ENCODE measurements around the gene ARFGAP1.

ARFGAP1 gene

GRCh38 chr20:63272105-63273058 lies at the start of gene ARFGAP1:
Gene ARFGAP1, plus strand, starts transcription at chr20:63272813. Its CDS starts 2,768 bp downstream, at chr20:63275581.
- DNase-seq, result peak; percentile 77

- peak; percentile 29 for DNase-seq
Observed at GRCh38 chr20:63223121-63223825, 49.3 kb upstream of the ARFGAP1 start.

- DNase-seq, result no peak
Observed at GRCh38 chr20:63223826-63224207, 48.8 kb upstream of the ARFGAP1 start.

DNA sequence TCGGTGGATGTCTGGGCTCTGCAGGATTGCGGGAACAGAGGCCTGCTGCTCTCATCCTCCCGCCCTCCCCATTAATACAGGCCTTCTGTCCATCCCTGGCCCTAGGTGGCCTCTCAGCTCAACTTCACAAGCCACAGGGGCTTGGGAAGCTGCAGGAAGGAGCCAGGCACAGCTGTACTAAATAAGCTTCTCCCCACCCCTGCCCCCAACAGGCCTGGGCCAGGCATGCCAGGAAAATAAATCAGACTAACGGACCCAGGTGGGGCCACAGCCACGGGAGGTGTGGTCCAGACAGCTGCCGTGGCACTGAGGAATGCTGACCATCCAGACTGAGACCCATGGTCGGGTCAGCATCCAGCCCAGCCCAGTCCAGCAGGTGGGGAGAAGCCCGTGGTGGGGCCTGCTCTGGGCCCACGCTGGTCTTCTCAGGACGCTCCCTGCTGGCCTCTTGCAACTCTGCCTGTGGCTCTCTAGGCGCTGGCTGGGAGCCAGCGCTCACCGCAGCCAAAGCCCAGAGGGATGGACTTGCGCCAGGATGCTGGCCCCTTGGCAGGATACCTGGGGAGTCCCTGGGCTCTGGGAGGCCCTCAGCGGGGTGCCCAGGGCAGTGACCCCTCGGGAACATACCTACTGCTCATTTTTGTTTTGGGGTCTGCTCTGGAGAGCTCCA lies 48.1 kb upstream of the ARFGAP1 start:
- peak; percentile 69 for DNase-seq

DNA sequence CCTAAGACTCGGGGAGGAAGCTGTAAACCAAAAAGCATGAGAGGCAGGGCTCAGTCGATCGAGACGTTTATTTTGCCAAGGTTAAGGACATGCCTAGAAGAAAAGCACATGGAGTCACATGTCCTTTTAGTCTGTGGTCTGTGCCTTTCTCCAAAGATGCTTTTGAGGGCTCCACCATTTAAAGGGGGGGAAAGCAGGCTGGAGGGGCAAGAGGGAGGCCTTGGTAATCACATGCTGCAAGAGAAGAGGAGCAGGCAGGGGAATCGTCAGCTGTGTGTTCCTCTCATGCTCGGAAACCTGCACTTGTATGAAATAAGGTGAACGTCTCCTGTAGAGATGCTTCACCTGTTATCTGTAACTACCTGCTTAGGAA lies 47.5 kb upstream of the ARFGAP1 start:
- DNase-seq, result no peak

GRCh38 chr20:63226042-63226943 lies 46.3 kb upstream of the ARFGAP1 start:
- no peak for DNase-seq

- DNase-seq, result no peak
Observed at GRCh38 chr20:63227260-63227659, 45.4 kb upstream of the ARFGAP1 start.

- no peak for DNase-seq
Observed at GRCh38 chr20:63228806-63229205, 43.8 kb upstream of the ARFGAP1 start.

- DNase-seq, result no peak
Observed at GRCh38 chr20:63230800-63231268, 41.8 kb upstream of the ARFGAP1 start.

DNA sequence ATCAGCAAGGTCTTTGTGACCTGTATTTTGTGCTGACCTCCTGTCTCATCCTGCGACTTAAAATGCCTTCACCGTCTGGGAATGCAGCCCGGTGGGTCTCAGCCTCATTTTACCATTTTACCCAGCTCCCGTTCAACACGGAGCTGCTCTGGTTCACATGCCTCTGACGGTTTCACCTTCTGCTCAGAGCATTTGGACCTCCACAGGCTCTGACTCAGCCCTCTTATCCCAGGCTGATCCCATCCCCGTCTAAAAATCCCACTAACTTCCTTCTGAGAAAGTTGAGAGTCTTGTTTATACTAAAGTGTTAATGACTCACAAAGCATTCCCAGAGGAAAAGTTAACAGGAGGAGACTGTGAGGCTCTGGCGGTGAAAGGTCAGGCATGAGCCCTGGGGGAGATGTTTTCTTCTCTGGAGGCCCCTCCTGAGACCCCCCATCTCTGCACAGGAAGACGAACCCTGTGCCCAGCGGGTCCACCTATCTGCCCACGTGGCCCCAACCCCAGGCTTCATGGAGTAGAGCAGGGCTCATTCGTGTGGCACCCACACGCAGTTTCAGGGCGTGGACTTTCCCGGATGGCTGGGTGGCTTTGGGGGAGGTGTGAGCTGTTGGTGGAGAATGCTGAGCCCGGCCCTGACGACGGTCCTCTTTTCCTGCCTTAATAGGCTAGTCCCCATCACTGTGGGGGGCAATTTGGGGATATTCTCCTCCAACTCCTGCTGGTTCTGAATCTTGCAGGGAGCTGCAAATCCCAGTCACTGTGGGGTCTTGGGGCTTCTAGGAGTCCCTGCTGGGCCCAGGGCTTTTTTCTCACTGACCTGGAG lies 40.2 kb upstream of the ARFGAP1 start:
- no peak for DNase-seq

DNA sequence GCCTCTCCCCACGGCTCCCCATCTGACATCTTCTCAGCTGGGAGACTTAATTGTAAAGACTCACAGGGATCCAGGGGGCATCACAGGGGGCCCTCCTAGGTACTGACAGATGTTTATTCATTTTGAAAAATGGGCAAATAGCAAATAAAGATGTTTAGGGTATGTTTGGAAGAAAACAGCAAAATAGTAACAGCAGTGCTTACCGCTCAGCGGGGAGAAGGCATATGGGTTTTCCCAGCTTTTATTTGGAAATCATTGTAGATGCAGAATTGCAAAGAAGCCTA lies 39.6 kb upstream of the ARFGAP1 start:
- no peak for DNase-seq

GRCh38 chr20:63233924-63234323 lies 38.7 kb upstream of the ARFGAP1 start:
- no peak for DNase-seq

- no peak for DNase-seq
Observed at GRCh38 chr20:63234693-63235398, 37.8 kb upstream of the ARFGAP1 start.

- no peak for DNase-seq
Observed at GRCh38 chr20:63235399-63235983, 37.1 kb upstream of the ARFGAP1 start, which contains the start of gene BIRC7. Gene BIRC7, plus strand, starts transcription at chr20:63235905. Its CDS starts 192 bp downstream, at chr20:63236097.

- DNase-seq, result no peak
Observed at GRCh38 chr20:63236116-63236837, 36.3 kb upstream of the ARFGAP1 start.

- DNase-seq, result no peak
Observed at GRCh38 chr20:63238031-63238430, 34.6 kb upstream of the ARFGAP1 start.

- DNase-seq, result no peak
Observed at GRCh38 chr20:63238514-63239125, 34.0 kb upstream of the ARFGAP1 start.

DNA sequence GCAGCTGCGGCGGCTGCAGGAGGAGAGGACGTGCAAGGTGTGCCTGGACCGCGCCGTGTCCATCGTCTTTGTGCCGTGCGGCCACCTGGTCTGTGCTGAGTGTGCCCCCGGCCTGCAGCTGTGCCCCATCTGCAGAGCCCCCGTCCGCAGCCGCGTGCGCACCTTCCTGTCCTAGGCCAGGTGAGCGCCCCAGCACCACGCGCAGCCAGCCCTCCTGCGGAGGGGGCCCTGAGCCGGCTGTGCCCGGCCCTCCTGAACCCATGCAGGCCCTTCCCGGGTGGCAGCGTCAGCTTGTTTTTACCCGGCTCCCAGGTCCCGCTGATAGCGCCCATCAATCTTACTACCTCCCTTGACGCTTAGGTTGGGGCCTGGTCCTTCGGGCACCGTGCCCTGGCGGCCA lies 33.2 kb upstream of the ARFGAP1 start:
- no peak for DNase-seq

DNA sequence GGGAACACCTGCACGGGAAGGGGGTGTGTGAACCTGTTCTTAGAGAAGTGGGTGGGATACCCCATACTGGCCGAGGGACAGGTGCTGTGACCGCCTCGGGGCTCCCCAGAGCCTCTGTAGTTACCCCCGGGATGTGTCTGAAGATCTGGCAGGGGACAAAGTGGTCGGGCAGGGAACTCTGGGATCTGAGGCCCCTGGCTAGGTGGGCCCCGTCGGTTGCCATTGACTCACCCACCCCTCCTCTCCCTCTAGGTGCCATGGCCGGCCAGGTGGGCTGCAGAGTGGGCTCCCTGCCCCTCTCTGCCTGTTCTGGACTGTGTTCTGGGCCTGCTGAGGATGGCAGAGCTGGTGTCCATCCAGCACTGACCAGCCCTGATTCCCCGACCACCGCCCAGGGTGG lies 32.6 kb upstream of the ARFGAP1 start:
- no peak for DNase-seq

All from NCI-H2029 (cell line).